SU-DHL-6 (cell line): ENCODE measurements around the gene FKBP5.

Experiments
- EZH2phosphoT487 ChIP-seq: fragments of 200-600 bp; sonication (generic), shearing (Covaris generic); conservative IDR thresholded peaks from 2 replicates; pipeline ENCODE4 v1.6.1; 2018; ENCODE audit warnings: mild to moderate bottlenecking, antibody characterized with exemption, low read length, moderate library complexity, mixed read lengths
- TF ChIP-seq, protein P1 (sequence below): fragments of 200-600 bp; sonication (generic); IDR thresholded peaks from one replicate; pipeline ENCODE4 v1.5.1; 2017; ENCODE audit warnings: antibody characterized with exemption, mild to moderate bottlenecking, low read length, moderate library complexity; ENCODE audit not compliant: insufficient read depth, poor library complexity, severe bottlenecking

DNA sequence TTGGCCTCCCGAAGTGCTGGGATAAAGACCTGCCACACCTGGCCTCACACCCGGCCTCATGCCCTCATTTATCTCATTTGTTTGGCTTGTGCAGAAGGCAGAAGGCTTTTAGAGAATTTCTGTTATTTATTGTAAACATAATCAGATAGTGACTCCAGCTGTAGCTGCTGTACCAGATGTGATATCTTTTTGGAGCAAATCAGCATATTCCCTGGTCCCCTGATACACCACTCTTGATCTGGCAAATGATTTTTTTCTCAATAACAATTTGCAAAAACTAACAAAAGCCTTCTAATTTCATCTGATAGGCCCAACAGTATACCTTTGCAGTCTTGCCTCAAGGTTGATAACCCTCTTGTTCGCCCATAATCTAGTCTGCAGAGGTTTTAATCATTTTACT lies 149.5 kb downstream of the FKBP5 start:
- TF ChIP-seq, protein P1, sequence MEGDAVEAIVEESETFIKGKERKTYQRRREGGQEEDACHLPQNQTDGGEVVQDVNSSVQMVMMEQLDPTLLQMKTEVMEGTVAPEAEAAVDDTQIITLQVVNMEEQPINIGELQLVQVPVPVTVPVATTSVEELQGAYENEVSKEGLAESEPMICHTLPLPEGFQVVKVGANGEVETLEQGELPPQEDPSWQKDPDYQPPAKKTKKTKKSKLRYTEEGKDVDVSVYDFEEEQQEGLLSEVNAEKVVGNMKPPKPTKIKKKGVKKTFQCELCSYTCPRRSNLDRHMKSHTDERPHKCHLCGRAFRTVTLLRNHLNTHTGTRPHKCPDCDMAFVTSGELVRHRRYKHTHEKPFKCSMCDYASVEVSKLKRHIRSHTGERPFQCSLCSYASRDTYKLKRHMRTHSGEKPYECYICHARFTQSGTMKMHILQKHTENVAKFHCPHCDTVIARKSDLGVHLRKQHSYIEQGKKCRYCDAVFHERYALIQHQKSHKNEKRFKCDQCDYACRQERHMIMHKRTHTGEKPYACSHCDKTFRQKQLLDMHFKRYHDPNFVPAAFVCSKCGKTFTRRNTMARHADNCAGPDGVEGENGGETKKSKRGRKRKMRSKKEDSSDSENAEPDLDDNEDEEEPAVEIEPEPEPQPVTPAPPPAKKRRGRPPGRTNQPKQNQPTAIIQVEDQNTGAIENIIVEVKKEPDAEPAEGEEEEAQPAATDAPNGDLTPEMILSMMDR = no peak
- TF ChIP-seq EZH2phosphoT487 = no peak
